Body of pancreas (tissue), 4 donors: ENCODE data around the gene ANKRD10. TPM values are rescaled to one million over a fixed set of nuclear protein-coding genes. Genes with fewer than 3 reads are reported as not detected.

Experiments
- ATAC-seq: fragments of 150-250 bp; one replicate; pipeline ENCODE4 v1.9.1; 2016
- DNase-seq, 4 donors: peaks; one replicate each; pipeline ENCODE4 v3.0.0-alpha.2; 2019
- H3K27ac ChIP-seq, 4 donors: fragments of 200-600 bp; sonication (generic); 1 replicate in 3 of 4; 2 replicates in 1 of 4; pipeline versions ENCODE4 v1.5.1 to v1.6.1; 2016 to 2019; ENCODE audit warnings: mild to moderate bottlenecking in 1 of 4, mixed read lengths in 1 of 4, moderate library complexity in 1 of 4
- H3K27me3 ChIP-seq, 2 donors: fragments of 200-600 bp; sonication (generic); one replicate each; pipeline ENCODE4 v1.6.0; 2016; ENCODE audit warnings: mild to moderate bottlenecking in 1 of 2
- H3K36me3 ChIP-seq, 2 donors: fragments of 200-600 bp; sonication (generic); replicated peaks in 1 of 2; 2 replicates each; pipeline ENCODE4 v1.5.1; 2016; ENCODE audit warnings: low read depth in 2 of 2; ENCODE audit not compliant: insufficient read depth in 1 of 2
- H3K4me1 ChIP-seq: fragments of 200-600 bp; sonication (generic); one replicate; pipeline ENCODE4 v1.6.0; 2016
- H3K4me3 ChIP-seq, 2 donors: fragments of 200-600 bp; sonication (generic); 1 replicate in 1 of 2; 2 replicates in 1 of 2; pipeline ENCODE4 v1.5.1; 2016 to 2019
- H3K9me3 ChIP-seq, 3 donors: fragments of 200-600 bp; sonication (generic); 1 replicate in 2 of 3; 2 replicates in 1 of 3; pipeline ENCODE4 v1.5.1; 2016
- POLR2A ChIP-seq, 3 donors: fragments of 450-650 bp; IDR thresholded peaks; one replicate each; pipeline ENCODE4 v1.6.1; 2016; ENCODE audit warnings: antibody characterized with exemption in 3 of 3, mild to moderate bottlenecking in 2 of 3
- WGBS, 2 donors: methylation state at CpG; one replicate each; pipeline ENCODE4 v1.1.5; 2017; 5-methylcytosine and 5-hydroxymethylcytosine counted together
- intact Hi-C: fragments of 100-400 bp; cut with DNase I; formaldehyde crosslinking; loops from one replicate; pipeline ENCODE4 v1.15.1; 2023
- small RNA-seq: library from RNA; depleted of rRNA; stranded (forward); fragments of <200 nt; gene quantifications from one replicate; pipeline ENCODE3, GENCODE V24; 2016
- total RNA-seq, 2 donors: library from RNA; depleted of rRNA; stranded (reverse); fragments of >200 nt; gene quantifications; one replicate each; pipeline ENCODE4 v1.1.0, GENCODE V29; 2016
- TF ChIP-seq, protein P1 (sequence below), 7 experiments: fragments of 450-650 bp in 4 of 7; fragments of 200-600 bp in 3 of 7; sonication (generic) in 3 of 7; IDR thresholded peaks; one replicate each; pipeline ENCODE4 v1.5.1; 2016 to 2019; ENCODE audit warnings: antibody characterized with exemption in 7 of 7

The ANKRD10 gene
- total RNA-seq, 2 donors from 2014 or later = 117 to 124 TPM

DNA sequence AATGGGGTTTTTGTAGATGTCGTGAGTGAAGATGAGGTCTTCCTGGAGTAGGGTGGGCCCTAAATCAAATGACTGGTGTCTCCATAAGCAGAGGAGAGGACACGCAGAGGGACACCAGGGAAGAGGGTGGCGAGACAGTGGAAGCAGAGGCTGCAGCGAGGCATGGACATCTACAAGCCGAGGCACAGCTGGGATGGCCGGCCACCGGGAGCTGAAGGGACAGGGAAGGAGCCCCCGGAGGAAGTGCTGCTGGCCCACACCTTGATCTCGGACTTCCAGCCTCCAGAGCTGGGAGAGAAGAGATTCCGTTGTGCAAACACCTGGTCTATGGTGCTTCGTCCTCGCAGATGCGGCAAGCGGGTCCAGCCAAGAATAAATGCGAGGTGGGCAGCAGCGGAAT lies 84.5 kb downstream of the ANKRD10 start:
- H3K36me3 ChIP-seq = no peaks in the 10 kb centered on the region
- 74 to 79% methylated on average over 16 of the region's 16 CpGs for WGBS, 2 donors
- no peak for TF ChIP-seq POLR2A (IDR thresholded peaks at IDR 0.05)
- TF ChIP-seq, protein P1, sequence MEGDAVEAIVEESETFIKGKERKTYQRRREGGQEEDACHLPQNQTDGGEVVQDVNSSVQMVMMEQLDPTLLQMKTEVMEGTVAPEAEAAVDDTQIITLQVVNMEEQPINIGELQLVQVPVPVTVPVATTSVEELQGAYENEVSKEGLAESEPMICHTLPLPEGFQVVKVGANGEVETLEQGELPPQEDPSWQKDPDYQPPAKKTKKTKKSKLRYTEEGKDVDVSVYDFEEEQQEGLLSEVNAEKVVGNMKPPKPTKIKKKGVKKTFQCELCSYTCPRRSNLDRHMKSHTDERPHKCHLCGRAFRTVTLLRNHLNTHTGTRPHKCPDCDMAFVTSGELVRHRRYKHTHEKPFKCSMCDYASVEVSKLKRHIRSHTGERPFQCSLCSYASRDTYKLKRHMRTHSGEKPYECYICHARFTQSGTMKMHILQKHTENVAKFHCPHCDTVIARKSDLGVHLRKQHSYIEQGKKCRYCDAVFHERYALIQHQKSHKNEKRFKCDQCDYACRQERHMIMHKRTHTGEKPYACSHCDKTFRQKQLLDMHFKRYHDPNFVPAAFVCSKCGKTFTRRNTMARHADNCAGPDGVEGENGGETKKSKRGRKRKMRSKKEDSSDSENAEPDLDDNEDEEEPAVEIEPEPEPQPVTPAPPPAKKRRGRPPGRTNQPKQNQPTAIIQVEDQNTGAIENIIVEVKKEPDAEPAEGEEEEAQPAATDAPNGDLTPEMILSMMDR (IDR thresholded peaks at IDR 0.05) = no peak
- H3K4me1 ChIP-seq = no peaks in the 10 kb centered on the region
- no peaks in the 10 kb centered on the region for H3K27me3 ChIP-seq
- DNase-seq = no peak
- no peak overlapping the region for H3K27ac ChIP-seq
- intact Hi-C loops = no loop called here
- H3K4me3 ChIP-seq = no peak overlapping the region
- ATAC-seq = no peak
- no peaks in the 10 kb centered on the region for H3K9me3 ChIP-seq

DNA sequence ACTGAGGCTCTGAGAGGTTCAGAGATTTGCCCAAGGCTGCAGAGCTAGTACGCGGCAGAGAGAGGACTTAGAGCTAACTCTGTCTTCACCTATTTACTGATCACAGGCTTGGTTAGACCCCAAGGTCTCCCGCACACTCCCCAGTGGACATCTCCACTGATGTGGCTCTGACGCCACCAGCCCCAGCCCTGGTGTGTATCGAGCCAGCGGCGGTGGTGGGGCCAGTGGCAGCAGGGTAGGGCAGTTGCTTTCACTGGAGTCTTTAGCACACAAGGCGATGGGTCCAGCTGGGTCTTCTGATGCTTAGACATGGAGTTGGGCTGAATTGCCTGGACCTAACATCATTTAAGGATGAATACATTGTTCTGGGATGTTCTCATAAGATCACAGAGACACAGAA lies 85.4 kb downstream of the ANKRD10 start:
- no peaks in the 10 kb centered on the region for H3K9me3 ChIP-seq
- no peaks in the 10 kb centered on the region for H3K27me3 ChIP-seq
- H3K4me1 ChIP-seq = no peaks in the 10 kb centered on the region
- intact Hi-C loops = no loop called here
- ATAC-seq (no peak), DNase-seq (no peak)
- no peak overlapping the region for H3K27ac ChIP-seq
- no peaks in the 10 kb centered on the region for H3K36me3 ChIP-seq
- no peak for TF ChIP-seq POLR2A (IDR thresholded peaks at IDR 0.05)
- TF ChIP-seq, protein P1 (IDR thresholded peaks at IDR 0.05) = no peak
- H3K4me3 ChIP-seq = no peak overlapping the region
- 88 to 92% methylated on average over 8 of the region's 8 CpGs for WGBS, 2 donors

DNA sequence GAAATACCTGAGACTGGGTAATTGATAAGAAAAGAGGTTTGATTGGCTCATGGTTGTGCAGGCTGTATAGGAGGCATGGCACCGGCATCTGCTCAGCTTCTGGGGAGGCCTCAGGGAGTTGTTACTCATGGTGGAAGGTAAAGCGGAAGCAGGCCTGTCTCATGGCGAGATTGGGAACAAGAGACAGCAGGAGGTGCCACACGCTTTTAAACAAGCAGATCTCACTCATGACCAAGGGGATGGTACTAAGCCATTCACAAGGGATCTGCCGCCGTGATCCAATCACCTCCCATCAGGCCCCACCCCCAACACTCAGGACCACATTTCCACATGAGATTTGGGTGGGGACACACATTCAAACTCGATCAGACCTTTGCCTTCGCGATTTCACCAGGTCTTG lies 86.2 kb downstream of the ANKRD10 start:
- no peaks in the 10 kb centered on the region for H3K36me3 ChIP-seq
- H3K27me3 ChIP-seq = no peaks in the 10 kb centered on the region
- WGBS, 2 donors = 91 to 96% methylated on average over 9 of the region's 9 CpGs
- TF ChIP-seq, protein P1 (IDR thresholded peaks at IDR 0.05) = no peak
- no peak for TF ChIP-seq POLR2A (IDR thresholded peaks at IDR 0.05)
- H3K4me1 ChIP-seq = no peaks in the 10 kb centered on the region
- ATAC-seq (no peak), DNase-seq (no peak)
- intact Hi-C loops = no loop called here
- no peaks in the 10 kb centered on the region for H3K9me3 ChIP-seq
- no peak overlapping the region for H3K4me3 ChIP-seq
- no peak overlapping the region for H3K27ac ChIP-seq

Small RNA genes within 50 kb of the gene (small RNA-seq; reads per million reads assigned to genes)
- not detected for gene AL442128.1

Other genes with a start within 250 kb of the ANKRD10 start
- gene CARS2, start 209.0 kb downstream of the ANKRD10 start, total RNA-seq = 10 to 100 TPM; 30.1 to 43.5 TPM
- 1 to 10 TPM; 3.4 to 4.6 TPM for gene ING1, start 201.4 kb downstream of the ANKRD10 start, total RNA-seq
- gene ARHGEF7, start 200.2 kb upstream of the ANKRD10 start, total RNA-seq = 10 to 100 TPM; 27.5 to 81.4 TPM